SK-N-SH treated with all-trans-retinoic acid at 6 μM for 48 hours (cell line): ENCODE data around the gene HBS1L.

Source experiments
- ATAC-seq: fragments of 200-7000 bp; cut with Tn5 transposase; 3 replicates; pipeline ENCODE4 v1.9.1; 2020; ENCODE audit warnings: mild to moderate bottlenecking, moderate library complexity
- ARNTL ChIP-seq: fragments of 450-650 bp; formaldehyde crosslinking; IDR thresholded peaks from 2 replicates; pipeline ENCODE4 v1.5.0; 2020; ENCODE audit warnings: low read depth, mild to moderate bottlenecking, moderate library complexity, borderline replicate concordance
- ESRRG ChIP-seq: fragments of 250-450 bp; sonication (Bioruptor Pico); IDR thresholded peaks from 2 replicates; pipeline ENCODE4 v1.6.1; 2021; ENCODE audit warnings: mild to moderate bottlenecking
- GLIS3 ChIP-seq: fragments of 250-450 bp; sonication (Bioruptor Pico); IDR thresholded peaks from 2 replicates; pipeline ENCODE4 v1.5.0; 2020; ENCODE audit warnings: mild to moderate bottlenecking, moderate library complexity
- ISL1 ChIP-seq: fragments of 250-450 bp; sonication (Bioruptor Pico); IDR thresholded peaks from 2 replicates; pipeline ENCODE4 v2.1.2; 2022; ENCODE audit warnings: mild to moderate bottlenecking, moderate library complexity
- OSR1 ChIP-seq: fragments of 250-450 bp; sonication (Bioruptor Pico); IDR thresholded peaks from 2 replicates; pipeline ENCODE4 v1.8.0; 2022; ENCODE audit warnings: moderate library complexity, mild to moderate bottlenecking, inconsistent platforms
- PPARA ChIP-seq: fragments of 250-450 bp; sonication (Bioruptor Pico); IDR thresholded peaks from 2 replicates; pipeline ENCODE4 v1.5.0; 2020; ENCODE audit warnings: mild to moderate bottlenecking, borderline replicate concordance
- RARB ChIP-seq: fragments of 250-450 bp; sonication (Bioruptor Pico); IDR thresholded peaks from 2 replicates; pipeline ENCODE4 v1.8.0; 2021; ENCODE audit warnings: mild to moderate bottlenecking, moderate library complexity
- SNAI2 ChIP-seq: fragments of 250-450 bp; sonication (Bioruptor Pico); IDR thresholded peaks from 2 replicates; pipeline ENCODE4 v1.5.0; 2020; ENCODE audit warnings: mild to moderate bottlenecking, moderate library complexity
- TCF4 ChIP-seq: fragments of 250-450 bp; sonication (Bioruptor Pico); IDR thresholded peaks from 2 replicates; pipeline ENCODE4 v1.8.0; 2021; ENCODE audit warnings: mild to moderate bottlenecking, moderate library complexity, borderline replicate concordance
- TOX ChIP-seq: fragments of 250-450 bp; sonication (Bioruptor Pico); IDR thresholded peaks from 2 replicates; pipeline ENCODE4 v1.8.0; 2021; ENCODE audit warnings: mild to moderate bottlenecking, moderate library complexity, borderline replicate concordance
- ZC3H10 ChIP-seq: fragments of 250-450 bp; sonication (Bioruptor Pico); IDR thresholded peaks from 2 replicates; pipeline ENCODE4 v1.5.1; 2021; ENCODE audit warnings: mild to moderate bottlenecking, moderate library complexity
- ZFP3 ChIP-seq: fragments of 250-450 bp; sonication (Bioruptor Pico); IDR thresholded peaks from 2 replicates; pipeline ENCODE4 v1.5.0; 2020; ENCODE audit warnings: mild to moderate bottlenecking, moderate library complexity
- ZNF565 ChIP-seq: fragments of 450-650 bp; formaldehyde crosslinking; conservative IDR thresholded peaks from 2 replicates; pipeline ENCODE4 v1.5.0; 2020; ENCODE audit warnings: low read depth, mild to moderate bottlenecking, moderate library complexity
- ZNF8 ChIP-seq: fragments of 450-650 bp; formaldehyde crosslinking; IDR thresholded peaks from 2 replicates; pipeline ENCODE4 v1.5.0; 2020; ENCODE audit warnings: mild to moderate bottlenecking, moderate library complexity
- TF ChIP-seq, protein P1 (sequence below): fragments of 250-450 bp; sonication (Bioruptor Pico); IDR thresholded peaks from 2 replicates; pipeline ENCODE4 v1.5.0; 2020; ENCODE audit warnings: mild to moderate bottlenecking, moderate library complexity
- TF ChIP-seq, protein P2 (sequence below): fragments of 250-450 bp; sonication (Bioruptor Pico); IDR thresholded peaks from 2 replicates; pipeline ENCODE4 v1.8.0; 2020; ENCODE audit warnings: mild to moderate bottlenecking, moderate library complexity, borderline replicate concordance
- TF ChIP-seq, protein P3 (sequence below): fragments of 250-450 bp; sonication (Bioruptor Pico); IDR thresholded peaks from 2 replicates; pipeline ENCODE4 v1.5.1; 2021; ENCODE audit warnings: mild to moderate bottlenecking, moderate library complexity
- TF ChIP-seq, protein P4 (sequence below): fragments of 250-450 bp; sonication (Bioruptor Pico); IDR thresholded peaks from 2 replicates; pipeline ENCODE4 v1.8.0; 2021; ENCODE audit warnings: low read depth, mild to moderate bottlenecking, moderate library complexity, borderline replicate concordance

HBS1L gene

DNA sequence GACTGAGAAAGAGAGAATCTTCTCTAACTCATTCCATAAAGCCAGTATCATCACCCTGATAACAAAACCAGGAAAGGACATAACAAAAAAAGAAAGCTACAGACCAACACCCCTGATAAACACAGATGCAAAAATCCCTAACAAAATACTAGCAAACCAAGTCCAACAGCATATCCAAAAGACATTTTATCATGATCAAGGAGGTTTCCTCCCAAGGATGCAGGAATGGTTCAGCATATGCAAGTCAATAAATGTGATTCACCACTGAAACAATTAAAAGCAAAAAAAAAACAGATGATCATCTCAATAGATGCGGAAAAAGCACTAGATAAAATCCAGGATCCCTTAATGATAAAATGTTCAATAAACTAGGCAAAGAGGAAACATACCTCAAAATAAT is 80.3 kb downstream of the HBS1L start (continued):
- TF ChIP-seq, protein P1, sequence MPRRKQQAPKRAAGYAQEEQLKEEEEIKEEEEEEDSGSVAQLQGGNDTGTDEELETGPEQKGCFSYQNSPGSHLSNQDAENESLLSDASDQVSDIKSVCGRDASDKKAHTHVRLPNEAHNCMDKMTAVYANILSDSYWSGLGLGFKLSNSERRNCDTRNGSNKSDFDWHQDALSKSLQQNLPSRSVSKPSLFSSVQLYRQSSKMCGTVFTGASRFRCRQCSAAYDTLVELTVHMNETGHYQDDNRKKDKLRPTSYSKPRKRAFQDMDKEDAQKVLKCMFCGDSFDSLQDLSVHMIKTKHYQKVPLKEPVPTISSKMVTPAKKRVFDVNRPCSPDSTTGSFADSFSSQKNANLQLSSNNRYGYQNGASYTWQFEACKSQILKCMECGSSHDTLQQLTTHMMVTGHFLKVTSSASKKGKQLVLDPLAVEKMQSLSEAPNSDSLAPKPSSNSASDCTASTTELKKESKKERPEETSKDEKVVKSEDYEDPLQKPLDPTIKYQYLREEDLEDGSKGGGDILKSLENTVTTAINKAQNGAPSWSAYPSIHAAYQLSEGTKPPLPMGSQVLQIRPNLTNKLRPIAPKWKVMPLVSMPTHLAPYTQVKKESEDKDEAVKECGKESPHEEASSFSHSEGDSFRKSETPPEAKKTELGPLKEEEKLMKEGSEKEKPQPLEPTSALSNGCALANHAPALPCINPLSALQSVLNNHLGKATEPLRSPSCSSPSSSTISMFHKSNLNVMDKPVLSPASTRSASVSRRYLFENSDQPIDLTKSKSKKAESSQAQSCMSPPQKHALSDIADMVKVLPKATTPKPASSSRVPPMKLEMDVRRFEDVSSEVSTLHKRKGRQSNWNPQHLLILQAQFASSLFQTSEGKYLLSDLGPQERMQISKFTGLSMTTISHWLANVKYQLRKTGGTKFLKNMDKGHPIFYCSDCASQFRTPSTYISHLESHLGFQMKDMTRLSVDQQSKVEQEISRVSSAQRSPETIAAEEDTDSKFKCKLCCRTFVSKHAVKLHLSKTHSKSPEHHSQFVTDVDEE (CRISPR knock-in tag), result no peak
- TF ChIP-seq ZNF8 (no peak), TOX (CRISPR knock-in tag) (no peak), OSR1 (CRISPR knock-in tag) (no peak), RARB (no peak)
- TF ChIP-seq, protein P2, sequence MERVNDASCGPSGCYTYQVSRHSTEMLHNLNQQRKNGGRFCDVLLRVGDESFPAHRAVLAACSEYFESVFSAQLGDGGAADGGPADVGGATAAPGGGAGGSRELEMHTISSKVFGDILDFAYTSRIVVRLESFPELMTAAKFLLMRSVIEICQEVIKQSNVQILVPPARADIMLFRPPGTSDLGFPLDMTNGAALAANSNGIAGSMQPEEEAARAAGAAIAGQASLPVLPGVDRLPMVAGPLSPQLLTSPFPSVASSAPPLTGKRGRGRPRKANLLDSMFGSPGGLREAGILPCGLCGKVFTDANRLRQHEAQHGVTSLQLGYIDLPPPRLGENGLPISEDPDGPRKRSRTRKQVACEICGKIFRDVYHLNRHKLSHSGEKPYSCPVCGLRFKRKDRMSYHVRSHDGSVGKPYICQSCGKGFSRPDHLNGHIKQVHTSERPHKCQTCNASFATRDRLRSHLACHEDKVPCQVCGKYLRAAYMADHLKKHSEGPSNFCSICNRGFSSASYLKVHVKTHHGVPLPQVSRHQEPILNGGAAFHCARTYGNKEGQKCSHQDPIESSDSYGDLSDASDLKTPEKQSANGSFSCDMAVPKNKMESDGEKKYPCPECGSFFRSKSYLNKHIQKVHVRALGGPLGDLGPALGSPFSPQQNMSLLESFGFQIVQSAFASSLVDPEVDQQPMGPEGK, result no peak

DNA sequence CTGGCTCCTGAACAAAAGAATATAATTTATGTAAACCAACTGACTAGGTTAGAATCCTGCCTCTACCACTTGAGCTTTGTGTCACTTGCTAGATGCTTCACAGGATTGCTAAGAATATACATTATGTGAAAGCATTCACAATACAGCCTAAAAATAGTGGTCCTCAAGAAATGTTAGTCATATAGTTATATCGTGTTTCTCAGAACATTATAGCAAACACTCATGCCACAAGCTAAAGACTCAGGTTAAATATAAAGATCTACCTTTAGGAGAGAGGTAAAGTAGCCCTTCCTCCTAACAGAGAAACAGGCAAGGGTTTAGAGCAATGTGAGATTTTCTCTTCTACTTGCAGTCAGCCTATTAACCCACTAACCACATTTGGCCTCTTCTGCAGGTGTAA is 86.9 kb downstream of the HBS1L start:
- no peak for TF ChIP-seq SNAI2 (CRISPR knock-in tag)
- no peak for TF ChIP-seq ZNF8
- no peak for TF ChIP-seq ARNTL (CRISPR knock-in tag)
- no peak for TF ChIP-seq ZC3H10
- TF ChIP-seq ZNF565 (CRISPR knock-in tag), result no peak
- TF ChIP-seq PPARA (CRISPR knock-in tag), result no peak
- TF ChIP-seq, protein P3, sequence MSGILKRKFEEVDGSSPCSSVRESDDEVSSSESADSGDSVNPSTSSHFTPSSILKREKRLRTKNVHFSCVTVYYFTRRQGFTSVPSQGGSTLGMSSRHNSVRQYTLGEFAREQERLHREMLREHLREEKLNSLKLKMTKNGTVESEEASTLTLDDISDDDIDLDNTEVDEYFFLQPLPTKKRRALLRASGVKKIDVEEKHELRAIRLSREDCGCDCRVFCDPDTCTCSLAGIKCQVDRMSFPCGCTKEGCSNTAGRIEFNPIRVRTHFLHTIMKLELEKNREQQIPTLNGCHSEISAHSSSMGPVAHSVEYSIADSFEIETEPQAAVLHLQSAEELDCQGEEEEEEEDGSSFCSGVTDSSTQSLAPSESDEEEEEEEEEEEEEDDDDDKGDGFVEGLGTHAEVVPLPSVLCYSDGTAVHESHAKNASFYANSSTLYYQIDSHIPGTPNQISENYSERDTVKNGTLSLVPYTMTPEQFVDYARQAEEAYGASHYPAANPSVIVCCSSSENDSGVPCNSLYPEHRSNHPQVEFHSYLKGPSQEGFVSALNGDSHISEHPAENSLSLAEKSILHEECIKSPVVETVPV (CRISPR knock-in tag), result no peak
- TF ChIP-seq ZFP3 (CRISPR knock-in tag), result no peak
- TF ChIP-seq, protein P2, result no peak
- no peak for TF ChIP-seq ESRRG (CRISPR knock-in tag)
- TF ChIP-seq, protein P4, sequence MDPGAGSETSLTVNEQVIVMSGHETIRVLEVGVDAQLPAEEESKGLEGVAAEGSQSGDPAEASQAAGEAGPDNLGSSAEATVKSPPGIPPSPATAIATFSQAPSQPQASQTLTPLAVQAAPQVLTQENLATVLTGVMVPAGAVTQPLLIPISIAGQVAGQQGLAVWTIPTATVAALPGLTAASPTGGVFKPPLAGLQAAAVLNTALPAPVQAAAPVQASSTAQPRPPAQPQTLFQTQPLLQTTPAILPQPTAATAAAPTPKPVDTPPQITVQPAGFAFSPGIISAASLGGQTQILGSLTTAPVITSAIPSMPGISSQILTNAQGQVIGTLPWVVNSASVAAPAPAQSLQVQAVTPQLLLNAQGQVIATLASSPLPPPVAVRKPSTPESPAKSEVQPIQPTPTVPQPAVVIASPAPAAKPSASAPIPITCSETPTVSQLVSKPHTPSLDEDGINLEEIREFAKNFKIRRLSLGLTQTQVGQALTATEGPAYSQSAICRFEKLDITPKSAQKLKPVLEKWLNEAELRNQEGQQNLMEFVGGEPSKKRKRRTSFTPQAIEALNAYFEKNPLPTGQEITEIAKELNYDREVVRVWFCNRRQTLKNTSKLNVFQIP (CRISPR knock-in tag), result no peak
- TF ChIP-seq OSR1 (CRISPR knock-in tag), result no peak
- TF ChIP-seq GLIS3 (CRISPR knock-in tag), result no peak
- TF ChIP-seq TCF4 (CRISPR knock-in tag), result no peak
- no peak for TF ChIP-seq ISL1 (CRISPR knock-in tag)
- ATAC-seq, result no peak

DNA sequence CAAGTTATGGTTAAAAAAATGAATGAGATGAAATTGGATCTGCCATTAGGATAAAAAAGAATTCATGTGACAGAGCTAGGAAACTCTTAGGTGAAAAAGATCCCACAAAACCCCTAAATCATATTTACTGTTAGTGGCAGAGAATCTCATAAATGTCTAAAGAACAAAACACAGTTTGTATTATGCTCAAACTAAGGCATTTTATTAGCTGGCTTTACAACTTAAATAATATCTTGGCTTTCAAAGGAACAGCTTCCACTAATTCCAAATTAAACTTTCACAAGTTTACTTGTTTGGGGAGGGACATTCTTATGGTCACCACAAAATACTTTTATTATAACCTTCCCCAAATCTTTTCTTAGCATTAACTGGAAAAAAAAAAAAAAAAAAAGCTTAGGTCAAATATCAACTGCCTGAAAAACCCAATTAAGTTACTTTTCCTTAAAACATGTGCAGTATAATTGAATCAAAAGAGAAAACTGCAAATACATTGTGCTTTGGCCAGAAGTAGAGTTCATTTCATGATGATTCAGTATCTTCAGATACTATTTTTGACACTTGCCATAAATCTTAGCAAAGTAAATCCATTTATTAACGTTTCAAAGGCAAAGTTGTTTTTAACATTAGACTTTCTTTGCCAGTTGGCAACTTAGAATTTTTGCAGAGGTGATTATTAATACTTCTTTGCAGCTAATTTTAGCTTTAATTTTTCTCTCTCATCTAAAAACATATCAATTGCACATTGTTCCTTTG is 90.0 kb downstream of the HBS1L start:
- peak; percentile 96 for TF ChIP-seq ISL1 (CRISPR knock-in tag)
- TF ChIP-seq, protein P1 (CRISPR knock-in tag), result no peak
- 0 out of 2 replicates have a peak, but pooled peaks have one; percentile 39 for TF ChIP-seq ZC3H10
- TF ChIP-seq, all 23 proteins: peak for 2
- peak; percentile 44; the same call in 1 of the 3 replicates for ATAC-seq
